NCI-H1048 (cell line): Measurements from ENCODE around the gene MAGT1.
A peak's percentile ranks its signal among the peaks of the same experiment; 100 is the strongest.
"Not testable (repeated sequence)": the region's sequence is repeated elsewhere in the genome, so short reads cannot be mapped to it uniquely, and the experiment has no call there.

Source experiments
- DNase-seq: peaks from one replicate; lab custom pipeline; 2025; lab: John Stamatoyannopoulos, UW

Gene MAGT1

DNA sequence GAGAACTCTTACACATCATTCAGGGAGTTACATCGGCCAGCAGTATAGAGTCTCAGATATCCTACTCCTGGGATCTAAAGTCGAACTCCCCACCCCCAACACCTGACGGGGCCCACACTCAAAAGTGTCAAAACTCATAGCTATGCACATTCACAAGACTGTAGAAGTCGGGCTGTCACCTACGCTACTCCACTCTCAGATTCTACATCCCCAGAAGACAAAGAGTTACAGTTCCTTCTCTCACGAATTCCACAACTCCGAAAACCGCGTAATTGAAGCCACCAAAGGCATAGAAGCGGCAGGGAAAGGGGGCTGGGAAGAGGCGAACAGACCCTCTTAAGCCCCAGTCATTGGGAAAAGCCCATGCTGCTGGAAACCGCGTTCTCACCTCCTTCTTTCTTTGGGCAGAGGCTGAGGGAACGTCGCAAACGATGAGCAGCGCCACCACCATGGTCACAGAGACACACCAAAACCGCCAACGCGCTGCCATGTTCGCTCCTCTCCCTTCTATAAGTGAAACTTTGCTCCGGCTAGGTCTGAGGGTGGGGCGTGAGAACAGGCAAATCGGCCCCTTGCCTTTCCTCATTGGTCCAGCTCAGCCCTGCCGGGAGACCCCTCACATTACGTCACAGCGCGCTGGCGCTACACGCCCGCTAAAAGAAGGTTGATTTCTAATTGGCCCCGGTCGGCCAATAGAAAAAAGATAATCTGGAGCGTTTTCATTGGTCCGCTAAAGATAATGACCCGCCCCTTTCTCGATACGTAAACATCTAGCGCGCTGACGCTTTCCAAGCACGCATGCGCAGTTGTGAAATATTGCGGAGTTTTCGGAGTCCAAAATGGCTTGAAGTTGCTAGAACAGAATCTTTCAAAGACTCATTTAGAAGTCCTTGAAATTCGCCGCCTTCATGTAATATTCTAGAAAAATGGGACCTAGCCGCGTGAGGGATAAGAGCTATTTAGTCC, at the start of gene MAGT1:
Gene MAGT1, minus strand, starts transcription at position 515 of the 966 bp plus-strand sequence. Its CDS starts 25 bp downstream, at position 490.
- DNase-seq = peak; percentile 82

DNA sequence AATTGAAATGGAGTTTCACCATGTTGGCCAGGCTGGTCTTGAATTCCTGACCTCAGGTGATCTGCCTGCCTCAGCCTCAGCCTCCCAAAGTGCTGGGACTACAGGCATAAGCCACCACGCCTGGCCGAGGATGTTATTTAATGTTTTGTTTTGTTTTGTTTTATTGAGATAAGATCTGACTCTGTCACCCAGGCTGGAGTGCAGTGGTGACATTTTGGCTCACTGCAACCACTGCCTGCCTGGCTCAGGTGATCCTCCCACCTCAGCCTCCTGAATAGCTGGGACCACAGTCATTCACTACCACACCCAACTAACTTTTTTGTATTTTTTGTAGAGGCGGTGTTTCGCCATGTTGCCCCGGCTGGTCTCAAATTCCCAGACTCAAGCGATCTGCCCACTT, 49.8 kb upstream of the MAGT1 start:
- DNase-seq = not testable (repeated sequence)

DNA sequence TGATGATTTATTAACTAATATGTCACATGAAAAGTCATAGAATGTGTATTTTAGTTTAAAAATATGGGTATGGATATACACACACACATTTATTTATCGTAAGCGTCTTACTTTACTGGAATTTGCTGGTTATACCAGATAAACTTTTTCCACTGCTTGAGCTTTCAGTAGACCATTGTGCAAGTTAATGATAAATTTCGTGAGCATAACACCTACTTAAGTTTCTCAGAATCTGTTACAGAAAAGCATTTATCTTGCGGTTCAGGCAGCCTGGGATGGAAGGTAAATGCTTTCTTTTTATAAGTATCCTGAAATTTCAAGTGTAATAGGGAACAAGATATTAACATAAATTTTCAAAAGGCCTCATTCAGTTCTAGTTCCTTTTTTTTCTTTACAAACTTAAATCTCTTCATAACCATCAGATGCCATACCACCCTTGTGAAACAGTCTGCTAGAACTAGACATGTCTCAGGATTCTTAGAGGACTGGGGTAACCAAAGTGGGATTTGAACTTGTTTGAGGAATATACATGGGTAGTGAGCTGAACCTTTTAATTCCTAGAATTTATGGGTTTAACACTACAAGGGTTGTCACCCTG, 42.9 kb upstream of the MAGT1 start:
- DNase-seq = no peak

GRCh38 chrX:77937291-77937690, 42.1 kb upstream of the MAGT1 start:
- no peak for DNase-seq

- no peak for DNase-seq
Observed at GRCh38 chrX:77936299-77936698, 41.1 kb upstream of the MAGT1 start.

DNA sequence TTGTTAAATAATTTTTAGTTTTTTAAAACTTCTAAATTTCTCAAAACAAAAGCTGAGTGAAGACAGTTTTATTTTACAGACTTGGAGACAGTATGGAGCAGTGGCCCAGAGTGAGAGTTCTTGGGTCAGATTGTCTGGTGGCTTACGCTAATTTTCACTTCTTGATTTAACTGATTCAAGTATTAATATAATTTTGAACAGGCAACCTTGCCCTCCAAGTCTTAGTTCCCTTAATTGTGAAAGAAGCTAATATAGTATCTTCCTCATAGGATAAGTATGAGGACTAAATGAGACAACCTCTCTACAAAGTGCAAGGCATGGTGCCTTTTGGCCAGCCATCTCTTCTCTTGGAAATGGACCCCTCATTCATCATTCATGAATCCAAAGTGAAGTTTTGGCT, 40.7 kb upstream of the MAGT1 start:
- DNase-seq = no peak

GRCh38 chrX:77930581-77930980, 35.3 kb upstream of the MAGT1 start:
- DNase-seq = no peak

DNA sequence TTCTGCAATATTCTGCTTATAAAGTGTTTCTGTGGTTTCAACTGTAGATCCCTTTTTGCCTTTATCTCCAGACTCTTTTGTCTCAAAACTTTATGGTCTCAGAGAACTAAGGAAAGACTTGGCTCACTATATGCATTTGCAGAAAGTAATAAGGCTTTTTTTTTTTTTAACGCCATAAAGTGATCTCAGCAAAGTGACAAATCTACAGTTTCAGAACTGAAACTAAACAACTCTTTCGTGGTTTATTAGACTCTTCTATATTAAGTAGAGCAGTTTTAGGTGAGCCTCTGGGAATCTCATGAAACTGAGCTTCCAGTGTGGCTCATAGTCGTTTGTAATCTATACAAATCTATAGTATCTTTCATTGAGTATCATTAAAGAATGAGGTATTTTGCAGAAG, 30.5 kb upstream of the MAGT1 start:
- DNase-seq = no peak

DNA sequence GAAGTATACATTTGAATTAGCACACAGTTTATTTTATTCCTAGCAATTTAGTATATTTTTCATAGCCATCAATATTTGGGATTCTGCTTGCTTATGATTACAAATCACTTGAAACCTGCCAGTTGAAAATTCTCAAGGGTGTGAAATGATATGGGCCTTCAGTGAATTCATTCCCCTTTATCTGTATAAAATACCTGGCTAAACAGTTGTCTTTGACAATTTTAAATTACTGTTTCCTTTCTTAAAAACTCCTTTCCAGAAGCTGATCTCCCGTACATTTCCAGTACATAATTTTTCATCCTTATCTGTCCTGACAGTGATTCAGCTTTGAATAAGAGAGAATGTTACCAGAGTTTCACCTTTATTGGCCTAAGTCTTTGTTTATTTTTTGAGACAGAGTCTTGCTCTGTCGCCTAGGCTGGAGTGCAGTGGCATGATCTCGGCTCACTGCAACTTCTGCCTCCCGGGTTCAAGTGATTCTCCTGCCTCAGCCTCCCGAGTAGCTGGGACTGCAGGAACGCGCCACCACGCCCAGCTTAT, 29.2 kb upstream of the MAGT1 start:
- no peak for DNase-seq

DNA sequence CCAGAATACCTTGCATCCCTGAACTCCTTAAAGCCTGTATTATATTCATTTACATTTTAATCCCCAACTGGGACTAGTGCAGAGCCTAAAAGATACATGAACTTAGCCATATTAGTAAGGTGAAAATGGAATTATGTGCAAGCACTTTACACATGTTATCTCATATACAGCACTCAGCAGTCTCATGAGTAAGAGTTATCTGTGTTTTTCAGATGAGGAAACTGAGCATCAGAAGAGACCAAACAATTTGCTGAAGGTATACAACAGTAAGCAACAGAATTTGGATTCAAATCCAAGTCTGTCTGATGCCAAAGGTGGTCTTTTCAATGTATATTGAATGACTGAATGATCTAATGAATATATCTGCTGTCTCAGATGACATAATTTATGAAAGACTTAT, 27.6 kb upstream of the MAGT1 start:
- DNase-seq = no peak

GRCh38 chrX:77919370-77919769, 24.1 kb upstream of the MAGT1 start:
- DNase-seq = not testable (repeated sequence)

DNA sequence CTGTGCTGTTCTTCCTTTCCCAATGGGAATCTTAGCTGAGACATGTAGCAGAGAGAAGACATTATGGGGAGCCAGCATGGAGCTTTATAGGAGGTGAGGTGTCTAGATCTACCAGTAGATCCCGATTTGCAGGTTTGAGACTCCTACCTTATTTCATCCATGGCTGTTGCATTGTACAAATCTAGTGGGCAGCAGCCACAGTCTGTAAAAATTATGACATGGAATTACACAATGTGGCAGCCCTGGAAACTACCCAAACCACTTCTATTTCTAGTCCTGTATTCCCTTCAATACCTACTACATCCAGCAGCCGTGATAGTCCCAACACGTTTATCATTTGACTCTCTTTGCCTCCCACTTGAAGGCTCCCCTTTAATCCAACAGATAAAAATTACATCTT, 23.3 kb upstream of the MAGT1 start:
- DNase-seq = no peak

DNA sequence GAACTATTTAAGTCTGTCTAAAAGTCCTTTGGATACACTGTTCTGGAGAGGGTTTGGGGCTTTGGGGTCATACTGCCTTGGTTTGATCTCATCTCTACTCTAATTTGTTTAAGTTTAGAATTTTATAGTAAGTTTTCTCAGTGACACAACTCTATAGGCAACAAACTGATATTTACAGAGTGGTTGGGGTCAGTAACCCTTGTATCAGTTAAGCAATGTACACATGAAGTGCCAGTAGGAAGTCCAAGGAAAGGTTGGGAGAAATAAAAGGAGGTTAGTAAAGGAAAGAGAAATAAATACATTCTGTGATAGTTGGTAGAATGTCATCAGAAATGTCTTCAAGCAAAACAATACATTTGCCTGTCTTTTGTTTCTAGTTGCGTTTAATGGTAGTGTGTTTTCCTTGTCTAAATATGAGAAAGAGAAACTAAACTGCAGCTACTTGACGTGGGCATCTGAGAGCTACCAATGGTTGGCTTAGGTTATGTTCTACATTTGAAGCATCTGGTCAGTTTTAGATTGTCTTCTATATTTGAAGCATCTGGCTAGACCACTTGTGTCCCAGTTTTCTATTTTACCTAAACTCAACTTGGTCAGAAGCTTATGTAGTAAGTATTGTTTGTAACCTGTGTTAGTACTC, 22.2 kb upstream of the MAGT1 start:
- DNase-seq = no peak

- peak; percentile 76 for DNase-seq
Observed at GRCh38 chrX:77910108-77910840, 15.0 kb upstream of the MAGT1 start, which contains the start of gene ATP7A. ATP7A (plus strand) TSS chrX:77910693; CDS start chrX:77971642, 60,949 bp downstream.

- DNase-seq = no peak
Observed at GRCh38 chrX:77901506-77901905, 6.3 kb upstream of the MAGT1 start.

DNA sequence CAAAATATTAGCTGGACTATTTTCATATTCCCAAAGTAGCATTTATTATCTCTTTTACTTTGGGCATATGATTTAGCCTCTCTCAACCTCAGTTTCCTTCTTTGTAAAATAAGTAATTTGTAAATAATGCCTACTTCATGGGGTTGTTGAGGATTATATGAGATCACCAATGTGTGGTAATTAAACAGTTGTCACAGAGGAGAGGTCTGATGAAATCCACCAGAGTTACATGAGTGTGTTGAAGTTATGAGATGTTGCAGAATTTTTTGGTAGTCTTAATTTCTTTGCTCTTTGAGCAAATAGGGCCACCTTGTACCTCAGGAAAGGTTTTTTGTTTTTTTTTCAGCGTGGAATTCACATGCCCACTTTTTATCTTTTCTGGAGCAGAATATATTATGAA, 5.5 kb upstream of the MAGT1 start:
- no peak for DNase-seq

DNA sequence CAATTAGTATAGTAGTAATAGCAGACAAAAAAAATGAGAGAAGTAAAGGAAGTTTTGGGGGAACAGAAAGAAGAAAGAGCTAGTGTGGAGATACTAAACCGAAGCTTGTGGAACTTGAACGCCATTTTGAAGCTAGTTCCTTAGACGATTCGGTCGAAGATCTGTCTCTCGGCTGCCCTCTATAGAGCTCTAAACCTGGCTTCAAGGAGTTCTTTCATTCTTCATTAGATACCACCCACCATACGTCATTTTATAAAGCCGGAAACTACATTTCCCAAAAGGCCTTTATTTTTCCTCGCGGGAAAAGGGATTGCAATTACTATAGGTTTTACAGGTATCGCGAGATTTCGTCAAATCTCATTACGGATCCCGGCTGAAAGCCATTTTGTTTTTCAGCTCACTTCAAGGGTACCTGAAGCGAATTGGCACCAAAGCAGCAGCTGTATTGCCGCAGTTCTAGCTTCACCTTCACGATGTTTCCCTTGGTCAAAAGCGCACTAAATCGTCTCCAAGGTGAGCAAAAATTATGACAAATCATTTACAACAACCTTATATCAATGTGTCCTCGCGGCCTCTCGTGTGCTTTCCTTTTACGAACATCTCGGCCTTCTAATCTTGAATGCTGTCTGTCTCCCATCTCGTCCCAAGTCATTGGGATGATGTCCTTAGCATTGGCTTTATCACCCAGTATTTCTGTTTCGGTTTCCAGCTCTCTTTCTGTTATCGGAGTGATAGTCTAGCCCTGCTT, 4.0 kb upstream of the MAGT1 start, which contains the start of gene COX7B:
Gene COX7B, plus strand, starts transcription at position 388 of the 748 bp plus-strand sequence. Its CDS starts 86 bp downstream, at position 474.
- peak; percentile 77 for DNase-seq

DNA sequence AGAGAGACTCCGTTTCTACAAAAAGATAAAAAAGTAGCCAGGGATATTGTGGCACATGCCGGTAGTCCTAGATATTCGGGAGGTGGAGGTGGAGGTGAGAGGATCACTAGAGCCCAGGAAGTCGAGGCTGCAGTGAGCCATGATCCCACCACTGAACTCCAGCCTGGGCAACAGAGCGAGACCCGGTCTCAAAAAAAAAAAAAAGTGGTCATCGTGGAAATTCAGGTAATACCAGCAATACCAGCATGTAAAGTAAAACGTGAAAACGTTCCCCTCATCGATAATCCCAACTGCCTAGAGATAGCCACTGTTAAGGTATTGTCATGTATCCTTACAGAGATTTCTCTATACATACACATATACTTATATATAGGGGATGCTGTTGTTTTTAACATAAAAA, 1.5 kb downstream of the MAGT1 start:
- no peak for DNase-seq

DNA sequence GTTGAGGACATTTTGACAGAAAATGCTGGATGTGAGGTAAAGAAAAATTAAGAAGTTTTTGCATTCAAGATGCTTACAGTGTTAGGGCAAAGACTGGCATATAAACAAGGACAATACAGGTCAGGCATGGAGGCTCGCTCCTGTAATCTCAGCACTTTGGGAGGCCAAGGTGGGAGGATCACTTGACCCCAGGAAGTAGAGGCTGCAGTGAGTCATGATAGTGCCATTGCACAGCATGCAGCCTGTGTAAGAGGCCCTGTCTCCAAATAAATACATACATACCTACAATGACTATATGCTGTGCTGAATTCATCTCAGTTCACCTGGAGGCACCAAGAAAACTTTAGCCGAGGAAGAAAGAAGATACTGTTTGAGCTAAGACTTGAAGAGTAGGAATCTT, 2.3 kb downstream of the MAGT1 start:
- no peak for DNase-seq

- not testable (repeated sequence) for DNase-seq
Observed at GRCh38 chrX:77881418-77881817, 13.8 kb downstream of the MAGT1 start.

DNA sequence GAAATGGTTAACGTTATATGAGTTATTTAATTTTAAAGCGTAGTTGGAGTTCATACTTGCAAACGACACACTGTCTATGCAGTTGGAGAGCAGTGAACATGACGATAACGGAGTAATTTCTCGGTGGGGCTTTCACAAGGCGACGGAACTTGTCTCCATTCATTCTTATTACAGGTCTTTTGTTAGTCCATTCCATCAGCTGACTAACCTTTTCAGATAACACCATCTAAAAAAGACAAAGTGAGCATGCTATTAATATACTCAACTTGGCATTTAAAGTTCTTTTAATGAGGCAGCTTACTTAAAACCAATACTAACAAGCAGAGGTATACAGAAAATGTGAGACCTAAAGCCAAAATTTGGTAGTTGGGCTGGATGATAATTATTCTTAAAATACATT, 19.9 kb downstream of the MAGT1 start:
- no peak for DNase-seq
